GM12878 (cell line): ENCODE data around the gene SLC10A4. TPM values are rescaled to one million over a fixed set of nuclear protein-coding genes. Genes with fewer than 3 reads are reported as not detected.

ENCODE experiments used
- ATAC-seq: fragments of 200-7000 bp; cut with Tn5 transposase; 3 replicates; pipeline ENCODE4 v1.9.1; 2020; ENCODE audit warnings: mild to moderate bottlenecking, moderate library complexity
- BruUV-seq: library from RNA; stranded (reverse); fragments of 400-500 nt; replicated peaks from 2 replicates; lab custom pipeline; 2021; lab: Mats Ljungman, UMichigan
- CTCF ChIA-PET: fragments of 300-600 bp; sonication (Branson Sonifier 250); formaldehyde crosslinking; extraction: SDS; loops from one replicate; lab custom pipeline; 2021; ENCODE audit warnings: inconsistent platforms; lab: Yijun Ruan, JAX
- POLR2A ChIA-PET: fragments of 350-600 bp; formaldehyde crosslinking; extraction: SDS; loops from one replicate; lab custom pipeline; 2021; ENCODE audit warnings: inconsistent platforms; lab: Charles Lee
- RAD21 ChIA-PET: fragments of 300-600 bp; sonication (Branson Sonifier 250); formaldehyde crosslinking; loops from one replicate; lab custom pipeline; 2023; ENCODE audit warnings: antibody characterized with exemption; ENCODE audit not compliant: unreplicated experiment; lab: Charles Lee
- SMC1A ChIA-PET: fragments of 300-600 bp; sonication (Branson Sonifier 250); formaldehyde crosslinking; loops from one replicate; lab custom pipeline; 2023; ENCODE audit not compliant: unreplicated experiment, uncharacterized antibody; lab: Charles Lee
- DNase-seq: peaks from one replicate; pipeline ENCODE4 v3.0.0-alpha.2; 2011; ENCODE audit warnings: low read depth, low spot score
- FAIRE-seq: peaks from 3 replicates; lab custom pipeline; 2011; peaks lifted over from hg19 to GRCh38; lab: Jason Lieb, UNC
- H2AFZ ChIP-seq: 2 replicates; pipeline ENCODE4 v1.6.0; 2011; ENCODE audit warnings: low read depth, low read length, control low read depth; ENCODE audit not compliant: control insufficient read depth
- H3K27ac ChIP-seq: 2 replicates; pipeline ENCODE4 v1.5.1; 2011; ENCODE audit warnings: control low read depth; ENCODE audit not compliant: control insufficient read depth, insufficient read depth
- H3K27me3 ChIP-seq, 2 experiments: replicated peaks in 1 of 2; 2 replicates each; pipeline versions ENCODE4 v1.6.0 to v1.6.1; 2011; ENCODE audit warnings: low read length in 1 of 2; ENCODE audit not compliant: control insufficient read depth in 2 of 2, insufficient read depth in 2 of 2
- H3K36me3 ChIP-seq, 2 experiments: 2 replicates each; pipeline ENCODE4 v1.5.1; 2011; ENCODE audit warnings: low read length in 1 of 2; ENCODE audit not compliant: control insufficient read depth in 2 of 2, insufficient read depth in 2 of 2
- H3K4me1 ChIP-seq: 2 replicates; pipeline ENCODE4 v1.6.1; 2011; ENCODE audit warnings: mild to moderate bottlenecking, low read length, moderate library complexity, mixed read lengths; ENCODE audit not compliant: control insufficient read depth, insufficient read depth
- H3K4me2 ChIP-seq: 2 replicates; pipeline ENCODE4 v1.6.0; 2011; ENCODE audit warnings: control low read depth; ENCODE audit not compliant: control insufficient read depth, insufficient read depth
- H3K4me3 ChIP-seq: fragments of 200-600 bp; sonication (generic); 2 replicates; pipeline ENCODE4 v1.5.1; 2016
- H3K79me2 ChIP-seq: 2 replicates; pipeline ENCODE4 v1.6.0; 2011; ENCODE audit warnings: low read length; ENCODE audit not compliant: control insufficient read depth, insufficient read depth
- H3K9ac ChIP-seq: 2 replicates; pipeline ENCODE4 v1.8.0; 2011; ENCODE audit warnings: low read length, control low read depth, mixed read lengths; ENCODE audit not compliant: control insufficient read depth, insufficient read depth
- H3K9me3 ChIP-seq: replicated peaks from 3 replicates; pipeline ENCODE4 v1.5.1; 2011; ENCODE audit warnings: mild to moderate bottlenecking, low read length; ENCODE audit not compliant: control insufficient read depth, insufficient read depth
- H4K20me1 ChIP-seq: 2 replicates; pipeline ENCODE4 v1.6.0; 2011; ENCODE audit not compliant: control insufficient read depth, insufficient read depth
- BACH1 ChIP-seq: fragments of 450-650 bp; IDR thresholded peaks from 2 replicates; pipeline ENCODE4 v1.6.1; 2017; ENCODE audit warnings: mild to moderate bottlenecking, borderline replicate concordance
- BCL3 ChIP-seq: IDR thresholded peaks from 2 replicates; pipeline ENCODE4 v1.6.1; 2011; ENCODE audit warnings: borderline replicate concordance, low read depth, mild to moderate bottlenecking, moderate library complexity, low read length; ENCODE audit not compliant: insufficient read depth, poor library complexity, severe bottlenecking
- BHLHE40 ChIP-seq, 2 experiments: fragments of 450-650 bp in 1 of 2; IDR thresholded peaks; 2 replicates each; pipeline ENCODE4 v1.6.1; 2011 to 2017; ENCODE audit warnings: low read depth in 2 of 2, borderline replicate concordance in 1 of 2, improper control_type of control experiment in 1 of 2, low read length in 1 of 2, mild to moderate bottlenecking in 1 of 2
- DPF2 ChIP-seq: fragments of 450-650 bp; IDR thresholded peaks from 2 replicates; pipeline ENCODE4 v1.6.1; 2017; ENCODE audit warnings: mild to moderate bottlenecking
- E2F4 ChIP-seq: IDR thresholded peaks from 2 replicates; pipeline ENCODE4 v1.6.1; 2012; ENCODE audit warnings: low read depth, low read length, improper control_type of control experiment
- GATAD2B ChIP-seq: fragments of 450-650 bp; conservative IDR thresholded peaks from 2 replicates; pipeline ENCODE4 v1.6.1; 2017; ENCODE audit warnings: low read depth, mild to moderate bottlenecking, moderate library complexity
- HCFC1 ChIP-seq: fragments of 150-350 bp; IDR thresholded peaks from 2 replicates; pipeline ENCODE4 v1.6.1; 2014; ENCODE audit warnings: low read length
- MEF2A ChIP-seq: IDR thresholded peaks from 2 replicates; pipeline ENCODE4 v1.6.1; 2011; ENCODE audit warnings: low read depth, mild to moderate bottlenecking, low read length, moderate library complexity; ENCODE audit not compliant: insufficient read depth
- PAX8 ChIP-seq: fragments of 450-650 bp; IDR thresholded peaks from 2 replicates; pipeline ENCODE4 v1.6.1; 2017; ENCODE audit warnings: mild to moderate bottlenecking, moderate library complexity
- POLR2A ChIP-seq: IDR thresholded peaks from 2 replicates; pipeline ENCODE4 v1.6.1; 2011; ENCODE audit warnings: low read depth, mild to moderate bottlenecking, low read length
- SMAD1 ChIP-seq: fragments of 450-650 bp; IDR thresholded peaks from 2 replicates; pipeline ENCODE4 v1.6.1; 2018; ENCODE audit warnings: mild to moderate bottlenecking, low read depth; ENCODE audit not compliant: partially characterized antibody
- SP1 ChIP-seq: IDR thresholded peaks from one replicate; pipeline ENCODE4 v1.6.1; 2011; ENCODE audit warnings: low read depth, low read length
- SREBF2 ChIP-seq: IDR thresholded peaks from 2 replicates; pipeline ENCODE4 v1.6.1; 2012; ENCODE audit warnings: mild to moderate bottlenecking, low read length
- STAT1 ChIP-seq: fragments of 450-650 bp; conservative IDR thresholded peaks from 2 replicates; pipeline ENCODE4 v1.6.1; 2014; ENCODE audit warnings: antibody characterized with exemption, mild to moderate bottlenecking
- SUPT20H ChIP-seq: IDR thresholded peaks from 2 replicates; pipeline ENCODE4 v1.6.1; 2011; ENCODE audit warnings: low read depth, mild to moderate bottlenecking, low read length, moderate library complexity, borderline replicate concordance; ENCODE audit not compliant: control insufficient read depth
- SUZ12 ChIP-seq: fragments of 200-600 bp; sonication (generic); IDR thresholded peaks from one replicate; pipeline ENCODE4 v1.6.1; 2018; ENCODE audit warnings: antibody characterized with exemption, mild to moderate bottlenecking; ENCODE audit not compliant: unreplicated experiment
- TARDBP ChIP-seq: IDR thresholded peaks from 2 replicates; pipeline ENCODE4 v1.6.1; 2016; ENCODE audit warnings: borderline replicate concordance
- ZZZ3 ChIP-seq: IDR thresholded peaks from 2 replicates; pipeline ENCODE4 v1.6.1; 2011; ENCODE audit warnings: low read depth; ENCODE audit not compliant: control insufficient read depth, insufficient read length
- WGBS: methylation state at CpG from one replicate; pipeline ENCODE4 v1.1.6; 2016; ENCODE audit warnings: low lambda C conversion rate; ENCODE audit not compliant: insufficient replicate concordance, insufficient coverage; ENCODE audit errors: missing lambda C conversion rate; 5-methylcytosine and 5-hydroxymethylcytosine counted together
- in situ Hi-C: fragments of 300-500 bp; cut with MboI; formaldehyde crosslinking; loops from 9 replicates; pipeline ENCODE4 v1.14.3; 2018; ENCODE audit warnings: mixed read lengths
- intact Hi-C: fragments of 100-400 bp; cut with micrococcal nuclease; formaldehyde crosslinking; loops from one replicate; pipeline ENCODE4 v1.14.2; 2022; ENCODE audit not compliant: unreplicated experiment
- polyA plus RNA-seq, 11 experiments: library from polyadenylated mRNA; depleted of rRNA in 4 of 11; unstranded in 6 of 11; stranded (reverse) in 5 of 11; fragments of >200 nt; fragmentation: Nextera tagmentation in 4 of 11; fragmentation: Illumina TruSeq in 1 of 11; extraction: Ambion mirVana in 4 of 11; extraction: Trizol in 1 of 11; gene quantifications; 1 replicate in 1 of 11; 2 replicates in 10 of 11; pipeline versions ENCODE4 v1.2.1 to v1.2.3, GENCODE V29; 2011 to 2016; ENCODE audit warnings: inconsistent platforms in 2 of 11, missing spikeins in 2 of 11, low read depth in 1 of 11
- total RNA-seq, 4 experiments: library from RNA; depleted of rRNA in 3 of 4; stranded (reverse); fragments of >200 nt in 3 of 4; fragmentation: Illumina TruSeq in 1 of 4; extraction: Trizol in 1 of 4; gene quantifications; 2 replicates each; pipeline versions ENCODE4 v1.2.1 to v1.2.3, GENCODE V29; 2013 to 2021
- TF ChIP-seq, protein P1 (sequence below): IDR thresholded peaks from 2 replicates; pipeline ENCODE4 v1.6.1; 2011; ENCODE audit warnings: low read depth, low read length, improper control_type of control experiment, borderline replicate concordance

SLC10A4 gene
- total and polyA plus RNA-seq, 10 of the 15 experiments (the other 5 are each of a cell fraction or from before 2014, with no cell fraction given), result 0.12 TPM; not detected in 9

DNA sequence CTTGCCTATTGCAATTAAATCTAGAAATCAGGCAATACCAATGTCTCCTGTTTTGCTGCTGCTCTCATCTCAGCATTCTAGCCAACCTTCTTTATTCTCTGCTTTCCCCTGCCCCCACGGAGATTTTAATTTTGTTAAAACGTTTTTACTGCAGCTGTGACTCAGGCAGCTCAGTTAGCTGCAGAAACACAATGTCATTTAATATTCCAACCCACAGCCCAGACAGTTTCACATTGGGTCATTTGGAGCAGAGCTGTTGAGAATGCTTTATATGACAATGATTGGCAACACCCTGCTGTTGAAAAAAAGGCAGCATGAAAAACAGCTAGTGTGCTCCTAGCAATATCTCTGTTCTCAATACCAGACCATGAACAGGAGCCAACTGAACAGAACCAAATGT lies 12.6 kb upstream of the SLC10A4 start:
- H2AFZ ChIP-seq, result no peak overlapping the region
- FAIRE-seq (no peak), DNase-seq (no peak), ATAC-seq (peak; percentile 37; the same call in 2 of the 3 replicates)
- ChIA-PET POLR2A (no interaction called here), CTCF (no interaction called here), RAD21 (interaction anchor here (1.4 kb wide), 1 partner anchor 16 kb away, joined by 3 read pairs; no protein-coding TSS in a partner anchor), SMC1A (no interaction called here)
- no peak overlapping the region for H3K4me3 ChIP-seq
- in situ Hi-C loops (no loop called here), intact Hi-C loops (no loop called here)
- H3K4me1 ChIP-seq, result no peaks in the 10 kb centered on the region; the same call in 1 of the 2 replicates
- H3K4me2 ChIP-seq, result no peak overlapping the region
- WGBS, result 0% methylated on average over 2 of the region's 2 CpGs
- no peak overlapping the region for H3K9ac ChIP-seq
- H4K20me1 ChIP-seq, result no peaks in the 10 kb centered on the region
- H3K27ac ChIP-seq, result no peak overlapping the region
- H3K9me3 ChIP-seq, result no peaks in the 10 kb centered on the region
- no peaks in the 10 kb centered on the region for H3K36me3 ChIP-seq
- H3K27me3 ChIP-seq, result no peaks in the 10 kb centered on the region
- H3K79me2 ChIP-seq, result no peaks in the 10 kb centered on the region
- no peak for TF ChIP-seq E2F4
- TF ChIP-seq BACH1, result no peak
- TF ChIP-seq PAX8, result no peak
- TF ChIP-seq DPF2, result no peak
- TF ChIP-seq, protein P1, sequence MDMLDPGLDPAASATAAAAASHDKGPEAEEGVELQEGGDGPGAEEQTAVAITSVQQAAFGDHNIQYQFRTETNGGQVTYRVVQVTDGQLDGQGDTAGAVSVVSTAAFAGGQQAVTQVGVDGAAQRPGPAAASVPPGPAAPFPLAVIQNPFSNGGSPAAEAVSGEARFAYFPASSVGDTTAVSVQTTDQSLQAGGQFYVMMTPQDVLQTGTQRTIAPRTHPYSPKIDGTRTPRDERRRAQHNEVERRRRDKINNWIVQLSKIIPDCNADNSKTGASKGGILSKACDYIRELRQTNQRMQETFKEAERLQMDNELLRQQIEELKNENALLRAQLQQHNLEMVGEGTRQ, result no peak
- TF ChIP-seq MEF2A, result no peak
- TF ChIP-seq TARDBP, result no peak
- TF ChIP-seq SREBF2, result no peak
- TF ChIP-seq SUPT20H, result no peak
- TF ChIP-seq SUZ12, result no peak
- TF ChIP-seq SMAD1, result no peak
- no peak for TF ChIP-seq SP1
- TF ChIP-seq GATAD2B, result no peak
- TF ChIP-seq STAT1, result no peak
- no peak for TF ChIP-seq ZZZ3
- no peak for TF ChIP-seq HCFC1
- TF ChIP-seq BCL3, result no peak
- TF ChIP-seq BHLHE40 (IDR thresholded peaks at IDR 0.05; ENCODE audit: borderline replicate concordance in 1 of 2, low read depth in 2 of 2, low read length in 1 of 2), result no peak
- TF ChIP-seq POLR2A, result no peak
- BruUV-seq, result no TSS peak
